ENCODE measurements around the gene TPRX2. TPM values are rescaled to one million over a fixed set of nuclear protein-coding genes. Genes with fewer than 3 reads are reported as not detected.

TPRX2 gene
- total and polyA plus RNA-seq, 10 of the 15 experiments (the other 5 are each of a cell fraction or from before 2014, with no cell fraction given) = not detected

DNA sequence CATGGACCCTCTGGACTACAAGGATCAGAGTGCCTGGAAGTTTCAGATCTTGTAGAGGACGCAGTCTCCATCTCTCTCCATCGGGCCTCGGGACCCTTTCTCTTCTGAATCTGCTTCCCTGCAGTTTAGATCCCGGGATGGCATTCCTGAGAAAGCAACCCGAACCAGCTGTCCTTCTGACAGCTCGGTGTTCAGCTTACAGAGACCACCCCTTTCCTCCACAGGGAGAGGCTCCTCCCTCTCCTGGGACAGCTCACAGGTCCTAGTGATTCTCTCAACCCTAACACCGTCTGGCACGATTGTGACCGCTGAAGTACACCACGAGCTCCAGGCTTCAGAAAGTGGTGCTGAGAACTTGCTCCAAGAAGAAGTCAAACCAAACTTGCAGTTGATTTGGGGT, 19.1 kb upstream of the TPRX2 start (continued):
- TF ChIP-seq, protein P1, sequence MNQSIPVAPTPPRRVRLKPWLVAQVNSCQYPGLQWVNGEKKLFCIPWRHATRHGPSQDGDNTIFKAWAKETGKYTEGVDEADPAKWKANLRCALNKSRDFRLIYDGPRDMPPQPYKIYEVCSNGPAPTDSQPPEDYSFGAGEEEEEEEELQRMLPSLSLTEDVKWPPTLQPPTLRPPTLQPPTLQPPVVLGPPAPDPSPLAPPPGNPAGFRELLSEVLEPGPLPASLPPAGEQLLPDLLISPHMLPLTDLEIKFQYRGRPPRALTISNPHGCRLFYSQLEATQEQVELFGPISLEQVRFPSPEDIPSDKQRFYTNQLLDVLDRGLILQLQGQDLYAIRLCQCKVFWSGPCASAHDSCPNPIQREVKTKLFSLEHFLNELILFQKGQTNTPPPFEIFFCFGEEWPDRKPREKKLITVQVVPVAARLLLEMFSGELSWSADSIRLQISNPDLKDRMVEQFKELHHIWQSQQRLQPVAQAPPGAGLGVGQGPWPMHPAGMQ (IDR thresholded peaks at IDR 0.05; ENCODE audit: borderline replicate concordance) = no peak
- TF ChIP-seq WRNIP1 (IDR thresholded peaks at IDR 0.05; ENCODE audit: borderline replicate concordance, low read depth, low read length) = no peak

DNA sequence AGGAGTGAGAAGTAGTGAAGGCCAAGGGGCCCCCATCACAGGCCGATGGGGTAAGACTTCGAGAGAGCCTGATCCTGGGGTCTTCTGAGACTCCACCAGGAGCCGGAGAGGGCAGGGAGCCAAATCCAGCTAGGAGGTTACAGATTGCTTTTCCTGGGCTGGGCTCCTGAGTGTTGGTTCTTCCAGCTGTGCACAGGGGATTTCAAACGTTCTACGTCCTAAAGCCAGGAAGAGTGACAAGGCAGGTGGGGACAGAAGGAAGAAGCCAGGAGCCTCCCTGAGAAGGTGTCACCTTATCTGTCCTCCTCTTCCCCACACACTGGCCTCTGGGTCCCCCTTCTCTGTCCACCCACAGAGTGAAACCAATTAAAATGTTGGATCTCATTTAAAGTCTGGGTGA, 16.1 kb upstream of the TPRX2 start:
- Histone ChIP-seq H3K27ac (ENCODE audit: control insufficient read depth, insufficient read depth) (no peak overlapping the region), H3K4me2 (ENCODE audit: control insufficient read depth, insufficient read depth) (no peak overlapping the region), H4K20me1 (ENCODE audit: control insufficient read depth, insufficient read depth) (no peaks in the 10 kb centered on the region), H3K4me3 (no peak overlapping the region), H2AFZ (ENCODE audit: control insufficient read depth, low read depth, low read length) (no peak overlapping the region), H3K9ac (ENCODE audit: control insufficient read depth, insufficient read depth, low read length) (no peak overlapping the region), H3K36me3 (ENCODE audit: control insufficient read depth in 2 of 2, insufficient read depth in 2 of 2, low read length in 1 of 2) (no peaks in the 10 kb centered on the region), H3K27me3 (replicated peaks in 1 of 2; ENCODE audit: control insufficient read depth in 2 of 2, insufficient read depth in 2 of 2, low read length in 1 of 2) (no peaks in the 10 kb centered on the region), H3K9me3 (replicated peaks; ENCODE audit: control insufficient read depth, insufficient read depth, low read length) (no peaks in the 10 kb centered on the region), H3K4me1 (ENCODE audit: control insufficient read depth, insufficient read depth, low read length) (no peaks in the 10 kb centered on the region), H3K79me2 (ENCODE audit: control insufficient read depth, insufficient read depth, low read length) (no peaks in the 10 kb centered on the region)
- WGBS (ENCODE audit: insufficient coverage, insufficient replicate concordance, low lambda C conversion rate, missing lambda C conversion rate) = 13% methylated on average over 5 of the region's 5 CpGs
- POLR2A ChIA-PET = interaction anchor here (0.6 kb wide), 1 partner anchor 387 kb away, joined by 3 read pairs; no protein-coding TSS in a partner anchor
- ATAC-seq = no peak
- RAD21 ChIA-PET (ENCODE audit: unreplicated experiment) = no interaction called here
- SMC1A ChIA-PET (ENCODE audit: uncharacterized antibody, unreplicated experiment) = no interaction called here
- CTCF ChIA-PET = interaction anchor here (1.0 kb wide), 1 partner anchor 53 kb away, joined by 3 read pairs; no protein-coding TSS in a partner anchor
- no peak for DNase-seq (ENCODE audit: low read depth, low spot score)
- FAIRE-seq = no peak
- no TSS peak for BruUV-seq (replicated peaks)
- TF ChIP-seq MYC (IDR thresholded peaks at IDR 0.05; ENCODE audit: insufficient read depth, insufficient read length, insufficient replicate concordance, low read length, severe bottlenecking) (no peak), STAT3 (IDR thresholded peaks at IDR 0.05; ENCODE audit: low read depth, low read length) (no peak), SMAD1 (IDR thresholded peaks at IDR 0.05; ENCODE audit: low read depth, partially characterized antibody) (no peak), POLR2A (IDR thresholded peaks at IDR 0.05; ENCODE audit: low read depth, low read length) (no peak)
- intact Hi-C loops (cut with micrococcal nuclease; ENCODE audit: unreplicated experiment) = no loop called here
- in situ Hi-C loops (cut with MboI) = no loop called here
